DOHH2 (cell line): ENCODE measurements around the gene ZNF668.

Source experiments
- H3F3A ChIP-seq: fragments of 200-600 bp; sonication (generic), shearing (Covaris generic); 2 replicates; pipeline ENCODE4 v1.6.0; 2016; ENCODE audit warnings: antibody characterized with exemption, mild to moderate bottlenecking; ENCODE audit not compliant: control insufficient read depth, insufficient read depth
- H3K27ac ChIP-seq: fragments of 200-600 bp; sonication (generic); 2 replicates; pipeline ENCODE4 v1.5.1; 2014; ENCODE audit warnings: low read depth, mild to moderate bottlenecking, low read length, moderate library complexity
- H3K27me3 ChIP-seq: fragments of 200-600 bp; sonication (generic); 2 replicates; pipeline ENCODE4 v1.6.1; 2014; ENCODE audit warnings: mild to moderate bottlenecking, low read length, mixed read lengths; ENCODE audit not compliant: control insufficient read depth
- H3K36me3 ChIP-seq: fragments of 200-600 bp; sonication (generic); 2 replicates; pipeline ENCODE4 v1.6.1; 2014; ENCODE audit warnings: mild to moderate bottlenecking, low read length, moderate library complexity, mixed read lengths; ENCODE audit not compliant: control insufficient read depth
- H3K4me1 ChIP-seq: fragments of 200-600 bp; sonication (generic); 2 replicates; pipeline ENCODE4 v1.6.1; 2014; ENCODE audit warnings: mild to moderate bottlenecking, low read length, mixed read lengths; ENCODE audit not compliant: control insufficient read depth
- H3K4me2 ChIP-seq: fragments of 200-600 bp; sonication (generic); 2 replicates; pipeline ENCODE4 v1.6.0; 2014; ENCODE audit warnings: mild to moderate bottlenecking, low read length, moderate library complexity
- H3K4me3 ChIP-seq: fragments of 200-600 bp; sonication (generic); 2 replicates; pipeline ENCODE4 v1.5.1; 2014; ENCODE audit warnings: mild to moderate bottlenecking, low read length, mixed read lengths
- H3K79me2 ChIP-seq: fragments of 200-600 bp; sonication (generic); 2 replicates; pipeline ENCODE4 v1.6.1; 2014; ENCODE audit warnings: mild to moderate bottlenecking, low read length, mixed read lengths; ENCODE audit not compliant: control insufficient read depth
- H3K9me2 ChIP-seq: fragments of 200-600 bp; sonication (generic); replicated peaks from 2 replicates; pipeline ENCODE4 v1.6.1; 2014; ENCODE audit warnings: mild to moderate bottlenecking, low read length, mixed read lengths; ENCODE audit not compliant: control insufficient read depth
- H3K9me3 ChIP-seq: fragments of 200-600 bp; sonication (generic); 2 replicates; pipeline ENCODE4 v1.6.1; 2014; ENCODE audit warnings: antibody characterized with exemption, low read length, mixed read lengths; ENCODE audit not compliant: control insufficient read depth, insufficient read depth
- H4K20me1 ChIP-seq: fragments of 200-600 bp; sonication (generic); 2 replicates; pipeline ENCODE4 v1.6.0; 2014; ENCODE audit warnings: low read depth, mild to moderate bottlenecking, antibody characterized with exemption, low read length, moderate library complexity; ENCODE audit not compliant: control insufficient read depth, insufficient read depth
- CTCF ChIP-seq: fragments of 200-600 bp; sonication (generic); IDR thresholded peaks from one replicate; pipeline ENCODE4 v1.5.1; 2014; ENCODE audit warnings: antibody characterized with exemption, mild to moderate bottlenecking, low read depth, low read length; ENCODE audit not compliant: poor library complexity, severe bottlenecking
- EZH2phosphoT487 ChIP-seq: fragments of 200-600 bp; sonication (generic); IDR thresholded peaks from 2 replicates; pipeline ENCODE4 v1.6.1; 2017; ENCODE audit warnings: borderline replicate concordance, mild to moderate bottlenecking, antibody characterized with exemption, low read length, moderate library complexity, mixed read lengths

The ZNF668 gene

GRCh38 chr16:31087481-31087880, 13.4 kb upstream of the ZNF668 start:
- no peak overlapping the region for H3K4me3 ChIP-seq
- H3K4me2 ChIP-seq = no peak overlapping the region
- H3K4me1 ChIP-seq = peaks cover 3% of the 10 kb centered on the region; the same call in 1 of the 2 replicates
- no peaks in the 10 kb centered on the region for H3K9me3 ChIP-seq
- no peaks in the 10 kb centered on the region for H3K9me2 ChIP-seq
- 0 out of 2 replicates have a peak, but pooled peaks cover under 1% of the 10 kb centered on the region for H4K20me1 ChIP-seq
- H3K27ac ChIP-seq = no peak overlapping the region
- peaks cover 44% of the 10 kb centered on the region for H3K36me3 ChIP-seq
- TF ChIP-seq CTCF = no peak
- no peak for TF ChIP-seq EZH2phosphoT487
- H3K79me2 ChIP-seq = peaks cover 8% of the 10 kb centered on the region
- H3F3A ChIP-seq = no peaks in the 10 kb centered on the region
- H3K27me3 ChIP-seq = no peaks in the 10 kb centered on the region

GRCh38 chr16:31086629-31086906, 12.5 kb upstream of the ZNF668 start:
- Histone ChIP-seq H3K36me3 (peaks cover 52% of the 10 kb centered on the region), H3K4me3 (no peak overlapping the region), H4K20me1 (0 out of 2 replicates have a peak, but pooled peaks cover 4% of the 10 kb centered on the region), H3F3A (no peaks in the 10 kb centered on the region), H3K4me1 (peaks cover 3% of the 10 kb centered on the region; the same call in 1 of the 2 replicates), H3K27me3 (no peaks in the 10 kb centered on the region), H3K4me2 (no peak overlapping the region), H3K27ac (no peak overlapping the region), H3K9me2 (no peaks in the 10 kb centered on the region), H3K79me2 (peaks cover 5% of the 10 kb centered on the region; the same call in 1 of the 2 replicates), H3K9me3 (no peaks in the 10 kb centered on the region)
- TF ChIP-seq CTCF (no peak), EZH2phosphoT487 (no peak)

GRCh38 chr16:31085873-31086628, 12.0 kb upstream of the ZNF668 start:
- H4K20me1 ChIP-seq = 0 out of 2 replicates have a peak, but pooled peaks cover 4% of the 10 kb centered on the region
- peaks cover 54% of the 10 kb centered on the region for H3K36me3 ChIP-seq

More at GRCh38 chr16:31085873-31086628, 12.0 kb upstream of the ZNF668 start:
- TF ChIP-seq CTCF (no peak), EZH2phosphoT487 (no peak)
- Histone ChIP-seq H3K4me2 (no peak overlapping the region), H3K27me3 (no peaks in the 10 kb centered on the region), H3K79me2 (peaks cover 8% of the 10 kb centered on the region), H3K4me1 (peaks cover 3% of the 10 kb centered on the region; the same call in 1 of the 2 replicates), H3K9me2 (no peaks in the 10 kb centered on the region), H3K4me3 (no peak overlapping the region), H3F3A (no peaks in the 10 kb centered on the region), H3K27ac (no peak overlapping the region), H3K9me3 (no peaks in the 10 kb centered on the region)
